Loucy (cell line): ENCODE measurements around the gene RAB35.

Experiments used
- EZH2phosphoT487 ChIP-seq: fragments of 200-600 bp; IDR thresholded peaks from 2 replicates; pipeline ENCODE4 v1.6.1; 2018; ENCODE audit warnings: antibody characterized with exemption, mild to moderate bottlenecking, moderate library complexity, borderline replicate concordance
- TF ChIP-seq, protein P1 (sequence below): fragments of 200-600 bp; sonication (generic); conservative IDR thresholded peaks from 2 replicates; pipeline ENCODE4 v1.5.1; 2014; ENCODE audit warnings: mild to moderate bottlenecking, antibody characterized with exemption, low read length

DNA sequence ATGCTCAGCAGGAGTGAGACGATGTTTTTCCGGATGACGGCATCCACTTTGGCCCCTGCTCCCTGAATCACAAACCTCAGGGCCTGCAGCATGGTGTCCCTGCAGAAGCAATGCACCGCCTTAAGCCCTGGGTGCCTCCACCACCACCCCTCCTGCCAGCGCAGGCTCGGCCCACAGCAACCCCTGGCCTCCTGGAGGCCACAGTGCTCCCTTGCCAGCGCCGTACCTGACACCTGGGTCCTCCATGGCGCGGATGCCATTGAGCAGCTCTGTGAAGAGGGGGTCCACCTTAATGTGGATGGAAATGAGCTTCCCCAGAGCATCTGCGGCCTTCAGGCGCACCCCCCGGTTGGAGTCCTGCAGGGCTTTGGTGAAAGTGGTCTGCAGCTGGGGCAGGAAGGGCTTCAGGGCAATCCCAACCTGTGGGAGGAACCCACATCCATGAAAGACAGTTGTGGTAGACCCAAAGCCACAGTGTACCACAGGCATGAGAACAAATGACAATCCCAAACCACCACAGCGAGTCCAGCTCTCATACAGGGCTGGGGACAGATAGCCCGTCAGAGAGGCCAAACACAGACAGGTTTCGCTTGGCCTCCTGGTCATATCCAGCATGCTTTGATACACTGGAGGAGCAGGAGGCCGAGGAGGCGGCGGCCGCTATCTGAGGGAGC is 17.9 kb upstream of the RAB35 start:
- TF ChIP-seq, protein P1, sequence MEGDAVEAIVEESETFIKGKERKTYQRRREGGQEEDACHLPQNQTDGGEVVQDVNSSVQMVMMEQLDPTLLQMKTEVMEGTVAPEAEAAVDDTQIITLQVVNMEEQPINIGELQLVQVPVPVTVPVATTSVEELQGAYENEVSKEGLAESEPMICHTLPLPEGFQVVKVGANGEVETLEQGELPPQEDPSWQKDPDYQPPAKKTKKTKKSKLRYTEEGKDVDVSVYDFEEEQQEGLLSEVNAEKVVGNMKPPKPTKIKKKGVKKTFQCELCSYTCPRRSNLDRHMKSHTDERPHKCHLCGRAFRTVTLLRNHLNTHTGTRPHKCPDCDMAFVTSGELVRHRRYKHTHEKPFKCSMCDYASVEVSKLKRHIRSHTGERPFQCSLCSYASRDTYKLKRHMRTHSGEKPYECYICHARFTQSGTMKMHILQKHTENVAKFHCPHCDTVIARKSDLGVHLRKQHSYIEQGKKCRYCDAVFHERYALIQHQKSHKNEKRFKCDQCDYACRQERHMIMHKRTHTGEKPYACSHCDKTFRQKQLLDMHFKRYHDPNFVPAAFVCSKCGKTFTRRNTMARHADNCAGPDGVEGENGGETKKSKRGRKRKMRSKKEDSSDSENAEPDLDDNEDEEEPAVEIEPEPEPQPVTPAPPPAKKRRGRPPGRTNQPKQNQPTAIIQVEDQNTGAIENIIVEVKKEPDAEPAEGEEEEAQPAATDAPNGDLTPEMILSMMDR, result no peak
- no peak for TF ChIP-seq EZH2phosphoT487
